Stimulated activated CD4-positive, alpha-beta T cell treated with anti-CD3 and anti-CD28 coated beads, Interleukin-12 subunit alpha, Interleukin-12 subunit beta, amount 100 ng/mL, for 24 hours (primary cell): ENCODE data around the gene EGFL7.
A peak's percentile ranks its signal among the peaks of the same experiment; 100 is the strongest.

ENCODE experiments used
- DNase-seq, 2 experiments: peaks; one replicate each; pipeline ENCODE4 v3.0.0-alpha.2; 2020; ENCODE audit warnings: low read depth in 2 of 2

The EGFL7 gene

GRCh38 chr9:136644343-136644592 lies 18.4 kb upstream of the EGFL7 start:
- DNase-seq = no peak

- DNase-seq = peak; percentile 47 to 70
These were observed 17.9 kb upstream of the EGFL7 start for GRCh38 chr9:136644593-136645351.

- no peak for DNase-seq
These were observed 17.3 kb upstream of the EGFL7 start for GRCh38 chr9:136645352-136645902.

GRCh38 chr9:136645903-136646754 lies 16.6 kb upstream of the EGFL7 start:
- DNase-seq = no peak

GRCh38 chr9:136646827-136647711 lies 15.6 kb upstream of the EGFL7 start:
- DNase-seq = no peak

- no peak for DNase-seq
These were observed 14.0 kb upstream of the EGFL7 start for GRCh38 chr9:136648751-136649150.

GRCh38 chr9:136650021-136650420 lies 12.7 kb upstream of the EGFL7 start:
- DNase-seq = no peak

- no peak for DNase-seq
These were observed 12.1 kb upstream of the EGFL7 start for GRCh38 chr9:136650648-136651047.

GRCh38 chr9:136651860-136652259 lies 10.9 kb upstream of the EGFL7 start:
- no peak for DNase-seq

GRCh38 chr9:136653323-136654079 lies 9.2 kb upstream of the EGFL7 start:
- no peak for DNase-seq

GRCh38 chr9:136654820-136655535 lies 7.7 kb upstream of the EGFL7 start:
- no peak for DNase-seq

- no peak for DNase-seq
These were observed 7.1 kb upstream of the EGFL7 start for GRCh38 chr9:136655536-136656182.

GRCh38 chr9:136656183-136656738 lies 6.5 kb upstream of the EGFL7 start:
- DNase-seq = no peak

- no peak for DNase-seq
These were observed 5.7 kb upstream of the EGFL7 start for GRCh38 chr9:136656795-136657611.

- no peak for DNase-seq
These were observed 4.5 kb upstream of the EGFL7 start for GRCh38 chr9:136657974-136658848.

- no peak for DNase-seq
These were observed 3.7 kb upstream of the EGFL7 start for GRCh38 chr9:136658849-136659535.
